Suppressor macrophage treated with lipopolysaccharide for 1 hour (primary cell): ENCODE measurements around the gene CREBL2.
"Not testable (repeated sequence)": the region's sequence is repeated elsewhere in the genome, so short reads cannot be mapped to it uniquely, and the experiment has no call there.

ENCODE experiments used
- DNase-seq, 3 donors: peaks; one replicate each; pipeline ENCODE4 v3.0.0-alpha.2; 2020 to 2022

The CREBL2 gene

GRCh38 chr12:12598864-12599263 is 12.8 kb upstream of the CREBL2 start:
- DNase-seq = no peak

GRCh38 chr12:12599750-12600643 is 11.7 kb upstream of the CREBL2 start:
- DNase-seq = no peak

- peak; percentile 86 to 92 (median 90) for DNase-seq
Measured at GRCh38 chr12:12600659-12601058, 11.0 kb upstream of the CREBL2 start.

DNA sequence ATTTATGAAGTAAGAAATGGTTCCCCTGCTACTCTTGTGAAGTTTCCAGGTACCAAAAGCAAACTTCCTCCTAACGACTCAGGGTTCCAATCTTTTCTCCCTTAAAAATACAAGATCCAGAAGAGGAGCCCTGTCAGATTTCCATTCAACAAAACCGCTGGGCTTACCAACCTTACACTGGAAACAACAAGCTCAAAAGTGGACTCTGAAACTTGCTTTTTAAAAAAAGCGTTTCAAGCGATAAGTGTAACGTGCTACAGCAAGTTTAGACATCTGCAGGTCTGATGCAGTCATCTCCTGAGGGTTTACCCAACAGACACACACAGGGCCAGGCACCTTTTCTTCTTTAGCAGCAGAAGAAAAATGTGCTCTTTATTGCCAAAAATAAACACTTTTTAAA is 6.9 kb upstream of the CREBL2 start:
- no peak for DNase-seq

DNA sequence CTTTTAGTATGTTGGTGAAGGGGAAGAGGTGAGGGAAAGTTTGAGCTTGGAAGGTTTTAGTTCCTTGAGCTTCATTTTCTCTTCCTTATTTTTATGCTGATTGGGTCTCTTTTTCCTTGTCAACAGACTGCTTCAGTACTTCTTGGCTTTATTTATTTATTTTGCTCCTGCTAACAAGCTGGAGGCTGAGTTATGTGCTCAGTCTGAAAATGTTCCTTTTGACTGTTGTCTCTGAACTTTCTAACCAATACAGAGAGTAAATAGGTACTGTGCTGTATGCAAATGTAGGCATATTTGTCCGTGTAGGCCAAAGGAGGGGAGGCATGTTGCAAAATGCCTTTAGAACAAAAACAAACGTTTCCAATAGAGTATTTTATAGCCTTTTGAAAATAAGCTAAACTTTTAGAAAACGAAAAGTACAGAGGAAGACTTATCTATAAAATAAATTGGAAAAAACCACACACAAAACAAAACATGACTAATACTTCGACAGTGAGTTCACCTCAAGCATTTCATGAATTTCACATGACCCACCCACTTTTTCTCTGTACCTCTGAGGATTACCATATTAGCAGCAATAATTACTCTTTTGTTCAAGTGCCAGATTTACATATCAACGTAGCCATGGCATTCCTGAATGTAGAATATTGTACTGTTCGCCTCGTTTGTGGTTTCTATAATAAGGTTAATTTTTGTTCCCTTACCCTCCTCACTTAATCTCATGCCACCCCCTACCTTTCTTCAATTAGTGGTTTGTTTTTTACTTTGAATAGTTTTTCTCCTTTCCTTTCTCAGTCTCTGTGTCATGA is 4.7 kb upstream of the CREBL2 start:
- DNase-seq = peak; percentile 51 to 75 (median 73)

GRCh38 chr12:12608557-12608957 is 3.1 kb upstream of the CREBL2 start:
- DNase-seq = peak in 2 of 3 donors; percentile 20 to 27

DNA sequence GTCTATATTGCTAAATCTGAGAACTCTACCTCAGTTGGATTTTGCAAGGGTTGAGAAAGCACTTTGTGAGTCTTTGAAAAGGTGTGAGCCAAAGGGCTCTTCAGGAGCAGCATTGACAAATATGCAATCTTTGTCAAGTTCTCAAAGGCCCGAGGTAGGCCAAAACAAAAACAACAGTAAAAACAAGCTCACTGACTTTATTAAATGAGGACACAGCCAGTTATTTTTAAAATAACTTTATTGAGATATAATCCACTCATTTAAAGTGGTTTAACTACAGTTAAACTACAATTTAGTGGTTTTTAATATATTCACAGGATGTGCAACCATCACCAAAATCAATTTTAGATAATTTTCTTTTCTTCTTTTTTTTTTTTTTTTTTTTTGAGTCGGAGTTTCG is 2.0 kb upstream of the CREBL2 start:
- DNase-seq = no peak

DNA sequence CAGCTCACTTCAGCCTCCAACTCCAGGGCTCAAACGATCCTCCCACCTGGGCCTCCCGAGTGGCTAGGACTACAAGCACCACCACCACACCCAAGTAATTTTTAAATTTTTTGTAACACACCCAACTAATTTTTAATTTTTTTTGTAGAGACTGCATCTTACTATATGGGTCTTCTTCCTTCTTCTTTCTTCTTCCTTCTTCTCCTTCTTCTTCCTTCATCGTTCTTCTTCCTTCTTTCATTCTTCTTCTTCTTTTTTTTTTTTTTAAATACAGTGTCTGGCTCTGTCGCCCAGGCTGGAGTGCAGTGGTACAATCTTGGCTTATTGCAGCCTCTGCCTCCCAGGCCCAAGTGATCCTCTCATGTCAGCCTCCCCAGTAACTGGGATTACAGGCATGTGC is 965 bp upstream of the CREBL2 start:
- DNase-seq = no peak

- peak; percentile 48 to 59 (median 58) for DNase-seq
Measured at GRCh38 chr12:12612358-12612757, 682 bp downstream of the CREBL2 start.

GRCh38 chr12:12613344-12613743 is 1.7 kb downstream of the CREBL2 start:
- DNase-seq = peak; percentile 85 to 97 (median 93)

DNA sequence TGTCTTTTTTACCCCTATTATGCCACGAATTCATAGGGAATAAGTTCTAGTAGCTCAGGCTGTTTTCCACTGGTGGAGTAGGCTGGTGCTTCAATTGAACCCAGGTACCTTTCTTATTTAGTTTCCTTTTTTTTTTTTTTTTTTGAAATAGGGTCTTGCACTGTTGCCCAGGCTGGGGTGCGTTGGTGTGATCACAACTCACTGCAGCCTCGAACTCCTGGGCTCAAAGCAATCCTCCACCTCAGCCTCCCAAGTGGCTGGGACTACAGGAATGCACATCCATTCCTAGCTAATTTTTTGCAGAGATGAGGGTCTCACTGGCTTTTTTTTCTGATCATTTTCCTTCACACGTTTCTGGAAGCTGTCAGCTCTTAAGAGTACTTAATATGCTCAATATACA is 2.7 kb downstream of the CREBL2 start:
- no peak for DNase-seq

DNA sequence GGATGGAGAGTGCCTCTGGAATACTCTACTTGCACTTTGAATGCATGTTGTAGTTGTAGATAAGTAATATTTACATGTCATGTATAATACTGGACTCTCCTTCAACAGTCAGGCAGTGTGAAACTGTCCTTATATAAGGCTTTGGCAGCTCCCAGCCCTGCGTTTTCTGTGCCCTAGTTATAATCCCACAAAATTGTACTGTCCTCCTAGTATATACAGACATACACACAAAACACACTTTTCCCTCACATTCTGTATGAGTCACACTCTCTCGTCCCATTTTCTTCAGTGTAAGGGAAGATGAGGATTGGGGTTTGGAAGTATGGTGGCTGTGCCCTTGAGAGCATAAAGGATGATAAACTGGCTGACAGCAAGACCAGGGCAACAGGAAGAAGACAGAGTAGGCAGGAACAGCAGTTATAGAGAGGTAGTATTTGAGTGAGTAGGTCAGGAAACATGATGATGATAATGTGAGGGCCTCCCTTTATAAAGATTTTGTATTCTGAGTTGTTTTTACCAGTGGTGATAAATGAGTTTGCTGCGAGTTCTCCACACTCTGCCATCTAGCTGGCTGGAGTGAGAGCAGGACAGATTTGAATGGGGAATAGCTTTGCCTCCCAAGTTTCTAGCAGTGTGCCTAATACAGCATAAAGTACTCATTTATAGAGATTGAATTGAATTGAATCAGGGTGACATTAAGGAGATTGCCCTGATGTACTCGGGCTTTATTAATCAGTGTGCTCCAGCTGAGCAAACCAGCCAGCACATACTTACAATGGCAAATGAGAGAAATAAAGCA is 5.0 kb downstream of the CREBL2 start:
- no peak for DNase-seq

DNA sequence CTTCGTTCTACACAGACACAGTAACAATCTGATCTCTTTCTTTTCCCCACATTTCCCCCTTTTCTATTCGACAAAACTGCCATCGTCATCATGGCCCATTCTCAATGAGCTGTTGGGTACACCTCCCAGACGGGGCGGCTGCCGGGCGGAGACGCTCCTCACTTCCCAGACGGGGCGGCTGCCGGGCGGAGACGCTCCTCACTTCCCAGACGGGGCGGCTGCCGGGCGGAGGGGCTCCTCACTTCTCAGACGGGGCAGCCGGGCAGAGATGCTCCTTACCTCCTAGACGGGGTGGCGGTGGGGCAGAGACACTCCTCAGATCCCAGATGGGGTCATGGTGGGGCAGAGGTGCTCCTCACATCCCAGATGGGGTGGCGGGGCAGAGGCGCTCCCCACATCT is 6.4 kb downstream of the CREBL2 start:
- not testable (repeated sequence) for DNase-seq

- DNase-seq = no peak
Measured at GRCh38 chr12:12620730-12621315, 9.1 kb downstream of the CREBL2 start.

- peak; percentile 26 to 35 (median 32) for DNase-seq
Measured at GRCh38 chr12:12622418-12622817, 10.7 kb downstream of the CREBL2 start.

- DNase-seq = no peak
Measured at GRCh38 chr12:12624498-12624992, 12.9 kb downstream of the CREBL2 start.

DNA sequence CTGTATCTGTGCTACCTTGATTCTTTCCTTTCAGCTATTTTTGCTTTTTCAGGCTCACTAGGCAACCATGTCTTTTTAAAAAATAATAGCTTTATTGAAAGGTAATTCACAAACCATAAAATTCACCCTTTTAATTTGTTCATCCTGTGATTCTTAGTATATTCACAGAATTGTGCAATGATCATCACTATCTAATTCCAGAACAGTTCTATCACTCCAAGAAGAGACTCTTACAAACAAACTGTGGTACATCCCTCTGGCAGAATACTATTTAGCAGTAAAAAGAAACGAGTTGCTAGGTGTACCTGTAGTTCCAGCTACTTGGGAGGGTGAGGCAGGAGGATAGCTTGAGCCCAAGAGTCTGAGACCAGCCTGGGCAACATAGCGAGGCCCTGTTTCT is 14.8 kb downstream of the CREBL2 start:
- no peak for DNase-seq

- DNase-seq = no peak
Measured at GRCh38 chr12:12627308-12627827, 15.7 kb downstream of the CREBL2 start.

- DNase-seq = peak in 2 of 3 donors; percentile 25 to 48
Measured at GRCh38 chr12:12628013-12628412, 16.3 kb downstream of the CREBL2 start.

DNA sequence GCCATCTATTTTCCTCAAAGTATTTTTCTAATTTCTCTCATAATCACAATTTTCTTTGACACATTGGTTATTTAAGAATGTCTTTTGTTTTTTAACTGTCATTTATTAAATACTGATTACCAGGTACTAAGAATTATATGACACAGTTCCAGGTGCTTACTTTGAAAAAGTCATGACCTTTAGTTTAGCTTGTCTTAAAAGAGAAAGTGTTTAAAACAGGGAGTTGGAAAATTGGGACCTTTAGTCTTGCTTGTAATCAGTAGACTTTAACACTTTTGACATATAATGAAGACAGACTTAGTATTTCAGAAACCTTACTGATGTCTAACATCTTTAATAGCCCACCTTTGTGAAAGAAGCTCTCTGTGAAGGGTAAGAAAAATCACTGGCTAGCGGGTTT is 19.2 kb downstream of the CREBL2 start:
- no peak for DNase-seq

DNA sequence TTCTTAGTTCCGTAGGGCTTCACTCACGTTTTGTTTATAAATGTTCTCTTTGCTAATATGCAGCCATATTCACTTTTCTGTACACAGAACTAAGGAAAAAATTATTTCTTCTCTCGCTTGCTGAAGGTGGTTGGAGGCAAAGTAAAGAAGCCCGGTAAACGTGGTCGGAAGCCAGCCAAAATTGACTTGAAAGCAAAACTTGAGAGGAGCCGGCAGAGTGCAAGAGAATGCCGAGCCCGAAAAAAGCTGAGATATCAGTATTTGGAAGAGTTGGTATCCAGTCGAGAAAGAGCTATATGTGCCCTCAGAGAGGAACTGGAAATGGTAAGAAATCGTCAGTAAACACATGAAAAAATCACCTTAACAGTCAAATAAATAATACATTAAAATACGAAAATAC is 24.0 kb downstream of the CREBL2 start:
- DNase-seq = no peak

DNA sequence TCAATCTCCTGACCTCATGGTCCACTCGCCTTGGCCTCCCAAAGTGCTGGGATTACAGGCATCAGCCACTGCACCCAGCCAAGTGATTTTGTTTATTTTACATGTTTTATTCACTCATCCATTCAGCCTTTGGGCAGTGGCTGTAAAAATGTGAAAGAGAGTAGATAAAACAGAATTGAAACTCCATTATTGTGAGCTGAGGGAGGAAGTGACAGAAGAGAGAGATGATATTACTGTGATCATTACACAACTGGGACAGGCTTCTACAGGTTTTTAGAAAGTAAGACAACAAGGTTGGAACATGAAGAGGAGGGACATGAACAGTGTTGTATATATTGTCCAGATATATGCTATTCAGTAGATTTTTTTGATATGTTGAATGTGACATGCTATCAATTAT is 25.0 kb downstream of the CREBL2 start:
- DNase-seq = no peak
